ENCODE measurements around the gene RACK1.

GRCh38 chr5:181243018-181243563 is 615 bp downstream of the RACK1 start:
- TF ChIP-seq REST (IDR thresholded peaks at IDR 0.05; ENCODE audit: insufficient replicate concordance, low read depth) (no peak), CTCF (IDR thresholded peaks at IDR 0.05; ENCODE audit: insufficient read depth, low read length) (no peak)
